K562 (cell line): ENCODE data around the gene OR2V2. TPM values are rescaled to one million over a fixed set of nuclear protein-coding genes. Genes with fewer than 3 reads are reported as not detected.
A peak's percentile ranks its signal among the peaks of the same experiment; 100 is the strongest.

Experiments used
- E2F1 ChIP-seq: sonication (generic); formaldehyde crosslinking; IDR thresholded peaks from 2 replicates; pipeline ENCODE4 v1.8.1; 2023; ENCODE audit warnings: mild to moderate bottlenecking, missing genetic modification reagents, moderate library complexity
- FOSL1 ChIP-seq: fragments of 200-800 bp; sonication (Bioruptor generic); conservative IDR thresholded peaks from 2 replicates; pipeline ENCODE4 v1.6.1; 2016; ENCODE audit warnings: missing genetic modification characterization, missing compliant biosample characterization
- HOMEZ ChIP-seq: fragments of 250-450 bp; sonication (Bioruptor Pico); IDR thresholded peaks from 2 replicates; pipeline ENCODE4 v1.4.0; 2020; ENCODE audit warnings: mild to moderate bottlenecking, moderate library complexity
- JUNB ChIP-seq: fragments of 450-650 bp; formaldehyde crosslinking; conservative IDR thresholded peaks from 2 replicates; pipeline ENCODE4 v1.4.0; 2020; ENCODE audit warnings: mild to moderate bottlenecking
- JUND ChIP-seq, 2 experiments: IDR thresholded peaks; 2 replicates in 1 of 2; 3 replicates in 1 of 2; pipeline ENCODE4 v1.6.1; 2011; ENCODE audit warnings: borderline replicate concordance in 2 of 2, low read depth in 2 of 2, low read length in 2 of 2, improper control_type of control experiment in 1 of 2, missing biosample characterization in 1 of 2, missing genetic modification characterization in 1 of 2, missing genetic modification reagents in 1 of 2
- MTA2 ChIP-seq: fragments of 450-650 bp; IDR thresholded peaks from 2 replicates; pipeline ENCODE4 v1.6.1; 2016; ENCODE audit warnings: low read depth
- MYNN ChIP-seq, 2 experiments: sonication (generic); formaldehyde crosslinking in 1 of 2; IDR thresholded peaks; 2 replicates each; pipeline versions ENCODE4 v1.5.0 to v1.6.1; 2016 to 2020; ENCODE audit warnings: antibody characterized with exemption in 1 of 2, missing genetic modification reagents in 1 of 2
- NFIC ChIP-seq: fragments of 450-650 bp; IDR thresholded peaks from 2 replicates; pipeline ENCODE4 v1.6.1; 2017; ENCODE audit warnings: mild to moderate bottlenecking, inconsistent platforms
- NFIX ChIP-seq: fragments of 250-450 bp; sonication (Bioruptor Pico); IDR thresholded peaks from 2 replicates; pipeline ENCODE4 v1.4.0; 2020; ENCODE audit warnings: low read depth, mild to moderate bottlenecking, moderate library complexity
- NR4A1 ChIP-seq, 2 experiments: fragments of 250-450 bp in 1 of 2; fragments of 450-650 bp in 1 of 2; sonication (Bioruptor Pico) in 1 of 2; IDR thresholded peaks; 2 replicates each; pipeline versions ENCODE4 v1.4.0 to v1.6.1; 2016 to 2020; ENCODE audit warnings: mild to moderate bottlenecking in 2 of 2, missing compliant biosample characterization in 1 of 2, missing genetic modification characterization in 1 of 2, moderate library complexity in 1 of 2
- POLR2A ChIP-seq: fragments of 450-650 bp; conservative IDR thresholded peaks from 2 replicates; pipeline ENCODE4 v1.6.1; 2016
- RBFOX2 ChIP-seq: fragments of 200-400 bp; formaldehyde crosslinking; IDR thresholded peaks from 2 replicates; pipeline ENCODE4 v1.6.1; 2017; ENCODE audit warnings: low read depth, mild to moderate bottlenecking, low read length, moderate library complexity
- SMARCA4 ChIP-seq: fragments of 450-650 bp; IDR thresholded peaks from 2 replicates; pipeline ENCODE4 v1.6.1; 2016
- SOX6 ChIP-seq: fragments of 450-650 bp; IDR thresholded peaks from 2 replicates; pipeline ENCODE4 v1.6.1; 2014; ENCODE audit warnings: mild to moderate bottlenecking
- STAG1 ChIP-seq: sonication (generic); formaldehyde crosslinking; IDR thresholded peaks from 2 replicates; pipeline ENCODE4 v1.5.0; 2020; ENCODE audit warnings: missing genetic modification reagents, borderline replicate concordance
- ZBTB12 ChIP-seq: fragments of 250-450 bp; sonication (Bioruptor Pico); IDR thresholded peaks from 2 replicates; pipeline ENCODE4 v1.4.0; 2020
- ZHX1 ChIP-seq: fragments of 150-350 bp; conservative IDR thresholded peaks from 2 replicates; pipeline ENCODE4 v1.6.1; 2014; ENCODE audit warnings: low read length
- ZNF282 ChIP-seq: sonication (generic); formaldehyde crosslinking; IDR thresholded peaks from 2 replicates; pipeline ENCODE4 v1.8.1; 2023; ENCODE audit warnings: missing genetic modification reagents
- ZNF316 ChIP-seq: fragments of 450-650 bp; IDR thresholded peaks from 2 replicates; pipeline ENCODE4 v1.6.1; 2016
- ZNF511 ChIP-seq: sonication (generic); formaldehyde crosslinking; IDR thresholded peaks from 2 replicates; pipeline ENCODE4 v1.8.0; 2022; ENCODE audit warnings: mild to moderate bottlenecking, missing genetic modification reagents
- ZNF586 ChIP-seq: fragments of 450-650 bp; formaldehyde crosslinking; conservative IDR thresholded peaks from 2 replicates; pipeline ENCODE4 v1.4.0; 2020; ENCODE audit warnings: mild to moderate bottlenecking, moderate library complexity
- ZSCAN32 ChIP-seq: fragments of 450-650 bp; formaldehyde crosslinking; IDR thresholded peaks from 2 replicates; pipeline ENCODE4 v1.4.0; 2020; ENCODE audit warnings: mild to moderate bottlenecking, moderate library complexity
- polyA plus RNA-seq, 8 experiments: library from polyadenylated mRNA; depleted of rRNA in 4 of 8; stranded (reverse) in 5 of 8; unstranded in 3 of 8; fragments of >200 nt; fragmentation: Nextera tagmentation in 2 of 8; fragmentation: Illumina TruSeq in 1 of 8; extraction: Ambion mirVana in 2 of 8; extraction: Trizol in 1 of 8; gene quantifications; 2 replicates each; pipeline versions ENCODE4 v1.2.1 to v1.2.3, GENCODE V29; 2011 to 2014; ENCODE audit warnings: inconsistent platforms in 1 of 8, missing spikeins in 1 of 8
- total RNA-seq, 7 experiments: library from RNA; depleted of rRNA in 6 of 7; stranded (reverse); fragments of >200 nt in 6 of 7; fragmentation: Illumina TruSeq in 2 of 7; extraction: Trizol in 2 of 7; gene quantifications; 2 replicates each; pipeline versions ENCODE4 v1.2.1 to v1.2.3, GENCODE V29; 2011 to 2021; ENCODE audit warnings: low replicate concordance in 1 of 7

The OR2V2 gene
- total and polyA plus RNA-seq, 9 of the 15 experiments (the other 6 are each of a cell fraction or from before 2014, with no cell fraction given), result 0.01 TPM; not detected in 8

GRCh38 chr5:181160152-181160754 lies 12.9 kb downstream of the OR2V2 start (continued):
- TF ChIP-seq ZBTB12 (CRISPR knock-in tag) (no peak), ZHX1 (no peak), MYNN (IDR thresholded peaks at IDR 0.05) (no peak), MYNN (CRISPR knock-in tag; IDR thresholded peaks at IDR 0.05) (no peak), SOX6 (no peak), POLR2A (peak; percentile 65), RBFOX2 (peak; percentile 79), NFIX (no peak), FOSL1 (tag) (no peak), SMARCA4 (0 out of 2 replicates have a peak, but pooled peaks have one; percentile 19), MTA2 (no peak), ZNF282 (no peak), ZSCAN32 (CRISPR knock-in tag) (no peak), NFIC (no peak), JUND (IDR thresholded peaks at IDR 0.05; ENCODE audit: borderline replicate concordance, low read depth, low read length) (peak; percentile 55; the same call in 1 of the 2 replicates), JUND (tag; IDR thresholded peaks at IDR 0.05; ENCODE audit: borderline replicate concordance, low read depth, low read length) (no peak; the same call in 2 of the 3 replicates), NR4A1 (CRISPR knock-in tag; IDR thresholded peaks at IDR 0.05) (no peak), NR4A1 (tag; IDR thresholded peaks at IDR 0.05) (peak; percentile 85), ZNF511 (CRISPR knock-in tag) (no peak), ZNF586 (CRISPR knock-in tag) (no peak), ZNF316 (no peak), JUNB (no peak), STAG1 (no peak), HOMEZ (CRISPR knock-in tag) (no peak), E2F1 (0 out of 2 replicates have a peak, but pooled peaks have one; percentile 54)
